Stimulated activated CD8-positive, alpha-beta memory T cell treated with anti-CD3 and anti-CD28 coated beads, Interleukin-12 subunit alpha, Interleukin-12 subunit beta, amount 100 ng/mL, for 1 hour (primary cell): ENCODE results near the gene LRRC53.

Experiments used
- DNase-seq: peaks from one replicate; pipeline ENCODE4 v3.0.0-alpha.2; 2020; ENCODE audit warnings: low read depth

LRRC53 gene

GRCh38 chr1:74496669-74497068, 15.7 kb downstream of the LRRC53 start:
- no peak for DNase-seq

- DNase-seq = no peak
Observed at GRCh38 chr1:74486036-74486435, 26.4 kb downstream of the LRRC53 start.

GRCh38 chr1:74485622-74486021, 26.8 kb downstream of the LRRC53 start:
- DNase-seq = no peak

- no peak for DNase-seq
Observed at GRCh38 chr1:74481607-74482006, 30.8 kb downstream of the LRRC53 start.

- DNase-seq = no peak
Observed at GRCh38 chr1:74480068-74480467, 32.3 kb downstream of the LRRC53 start.

- no peak for DNase-seq
Observed at GRCh38 chr1:74478979-74479378, 33.4 kb downstream of the LRRC53 start.

- no peak for DNase-seq
Observed at GRCh38 chr1:74474585-74474984, 37.8 kb downstream of the LRRC53 start.

GRCh38 chr1:74471470-74471869, 40.9 kb downstream of the LRRC53 start:
- no peak for DNase-seq

- no peak for DNase-seq
Observed at GRCh38 chr1:74470936-74471335, 41.5 kb downstream of the LRRC53 start.

- DNase-seq = no peak
Observed at GRCh38 chr1:74470251-74470650, 42.2 kb downstream of the LRRC53 start.

- DNase-seq = no peak
Observed at GRCh38 chr1:74468982-74469603, 43.3 kb downstream of the LRRC53 start.

GRCh38 chr1:74467786-74468377, 44.5 kb downstream of the LRRC53 start:
- no peak for DNase-seq

- DNase-seq = no peak
Observed at GRCh38 chr1:74465193-74465681, 47.2 kb downstream of the LRRC53 start.

GRCh38 chr1:74464037-74464436, 48.4 kb downstream of the LRRC53 start:
- DNase-seq = no peak

- DNase-seq = no peak
Observed at GRCh38 chr1:74463333-74463988, 49.0 kb downstream of the LRRC53 start.

GRCh38 chr1:74457253-74457652, 55.2 kb downstream of the LRRC53 start:
- no peak for DNase-seq

- DNase-seq = no peak
Observed at GRCh38 chr1:74455390-74455789, 57.0 kb downstream of the LRRC53 start.

- DNase-seq = no peak
Observed at GRCh38 chr1:74453277-74453676, 59.1 kb downstream of the LRRC53 start.

- no peak for DNase-seq
Observed at GRCh38 chr1:74452035-74452434, 60.4 kb downstream of the LRRC53 start.

GRCh38 chr1:74437035-74437434, 75.4 kb downstream of the LRRC53 start:
- DNase-seq = no peak

- DNase-seq = no peak
Observed at GRCh38 chr1:74436078-74436477, 76.3 kb downstream of the LRRC53 start.

- DNase-seq = no peak
Observed at GRCh38 chr1:74434321-74434720, 78.1 kb downstream of the LRRC53 start.

GRCh38 chr1:74432325-74432724, 80.1 kb downstream of the LRRC53 start:
- no peak for DNase-seq
